ENCODE measurements around the gene ILK.

ILK gene

GRCh38 chr11:6622261-6623171 is 18.9 kb downstream of the ILK start:
- no peak for DNase-seq

- no peak for DNase-seq
Observed at GRCh38 chr11:6623391-6624363, 20.1 kb downstream of the ILK start.

GRCh38 chr11:6625156-6625831 is 21.7 kb downstream of the ILK start:
- DNase-seq = no peak

- DNase-seq = no peak
Observed at GRCh38 chr11:6625832-6626420, 22.4 kb downstream of the ILK start.

GRCh38 chr11:6626971-6627761 is 23.6 kb downstream of the ILK start:
- DNase-seq = no peak

- peak in 1 of 2 experiments; percentile 40 for DNase-seq
Observed at GRCh38 chr11:6627762-6628241, 24.2 kb downstream of the ILK start.

GRCh38 chr11:6628526-6628925 is 25.0 kb downstream of the ILK start:
- DNase-seq = no peak

- no peak for DNase-seq
Observed at GRCh38 chr11:6629573-6629891, 26.0 kb downstream of the ILK start.

GRCh38 chr11:6629892-6630631 is 26.5 kb downstream of the ILK start:
- no peak for DNase-seq

- DNase-seq = no peak
Observed at GRCh38 chr11:6630632-6631291, 27.2 kb downstream of the ILK start.

GRCh38 chr11:6631361-6631890 is 27.9 kb downstream of the ILK start:
- DNase-seq = no peak

- no peak for DNase-seq
Observed at GRCh38 chr11:6632116-6633073, 28.8 kb downstream of the ILK start.

- no peak for DNase-seq
Observed at GRCh38 chr11:6633422-6634408, 30.1 kb downstream of the ILK start.

GRCh38 chr11:6634534-6634933 is 31.0 kb downstream of the ILK start:
- no peak for DNase-seq

GRCh38 chr11:6635082-6635932 is 31.7 kb downstream of the ILK start:
- DNase-seq = no peak

GRCh38 chr11:6636480-6636879 is 32.9 kb downstream of the ILK start:
- DNase-seq = no peak

- DNase-seq = no peak
Observed at GRCh38 chr11:6637871-6638270, 34.3 kb downstream of the ILK start.

Data from stimulated activated CD4-positive, alpha-beta T cell treated with anti-CD3 and anti-CD28 coated beads, Interleukin-4, amount 100 ng/mL, for 4 hours (primary cell).